HG02759 (cell line): ENCODE data around the gene ABI3BP.
"Not testable (repeated sequence)": the region's sequence is repeated elsewhere in the genome, so short reads cannot be mapped to it uniquely, and the experiment has no call there.

Experiments
- ATAC-seq: cut with Tn5 transposase; IDR thresholded peaks from one replicate; pipeline ENCODE4 v1.9.1; 2021; ENCODE audit warnings: mild to moderate bottlenecking, moderate library complexity; ENCODE audit not compliant: unreplicated experiment

Gene ABI3BP, protein sequence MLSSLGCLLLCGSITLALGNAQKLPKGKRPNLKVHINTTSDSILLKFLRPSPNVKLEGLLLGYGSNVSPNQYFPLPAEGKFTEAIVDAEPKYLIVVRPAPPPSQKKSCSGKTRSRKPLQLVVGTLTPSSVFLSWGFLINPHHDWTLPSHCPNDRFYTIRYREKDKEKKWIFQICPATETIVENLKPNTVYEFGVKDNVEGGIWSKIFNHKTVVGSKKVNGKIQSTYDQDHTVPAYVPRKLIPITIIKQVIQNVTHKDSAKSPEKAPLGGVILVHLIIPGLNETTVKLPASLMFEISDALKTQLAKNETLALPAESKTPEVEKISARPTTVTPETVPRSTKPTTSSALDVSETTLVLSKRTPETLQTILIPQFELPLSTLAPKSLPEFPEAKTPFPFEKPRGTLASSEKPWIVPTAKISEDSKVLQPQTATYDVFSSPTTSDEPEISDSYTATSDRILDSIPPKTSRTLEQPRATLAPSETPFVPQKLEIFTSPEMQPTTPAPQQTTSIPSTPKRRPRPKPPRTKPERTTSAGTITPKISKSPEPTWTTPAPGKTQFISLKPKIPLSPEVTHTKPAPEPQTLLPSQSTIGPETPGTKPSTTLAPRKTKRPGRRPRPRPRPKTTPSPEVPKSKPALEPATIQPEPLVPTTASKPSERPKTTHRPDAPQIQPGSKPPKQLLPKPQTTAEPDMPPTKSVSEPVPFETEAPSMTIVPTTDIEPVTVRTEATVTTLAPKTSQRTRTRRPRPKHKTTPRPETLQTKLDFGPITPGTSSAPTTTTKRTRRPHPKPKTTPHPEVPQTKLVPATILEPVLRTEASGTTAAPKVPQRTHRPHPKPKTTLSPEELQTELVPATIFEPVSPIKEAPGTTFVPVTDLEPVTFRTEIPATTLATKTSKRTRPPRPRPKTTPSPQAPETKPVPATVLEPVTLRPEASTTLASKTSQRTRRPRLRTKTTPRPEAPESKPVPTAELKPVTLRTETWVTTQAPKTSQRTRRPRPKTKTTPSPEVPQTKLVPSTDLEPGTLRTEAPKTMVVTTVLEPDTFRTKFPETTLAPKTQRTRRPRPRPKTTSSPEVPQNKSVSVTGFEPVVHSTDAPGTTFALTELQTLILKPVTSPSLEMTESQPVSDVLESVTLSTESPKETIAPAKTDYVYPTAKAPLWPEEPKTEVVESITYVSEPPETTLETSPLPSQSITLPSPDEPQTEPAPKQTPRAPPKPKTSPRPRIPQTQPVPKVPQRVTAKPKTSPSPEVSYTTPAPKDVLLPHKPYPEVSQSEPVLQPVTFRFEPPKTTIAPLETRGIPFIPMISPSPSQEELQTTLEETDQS (N-terminal part only)

DNA sequence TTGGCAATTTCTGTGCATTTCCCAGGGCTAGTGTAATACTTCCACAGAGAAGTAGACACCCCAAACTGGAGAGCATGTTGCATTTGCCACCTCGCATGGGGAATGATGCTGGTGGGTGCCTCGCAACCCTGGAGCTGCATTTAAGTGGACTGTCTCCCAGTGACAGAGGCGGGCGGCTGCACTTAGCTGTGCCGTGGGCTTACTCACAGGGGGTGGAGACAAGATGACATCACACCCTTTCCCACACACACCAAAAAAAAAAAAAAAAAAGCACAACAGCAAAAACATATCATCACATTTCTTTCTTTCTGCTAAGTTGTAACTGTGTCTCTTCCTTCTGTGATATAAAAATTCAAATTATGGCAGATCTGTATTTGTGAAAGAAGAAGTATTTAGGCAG is at the start of gene ABI3BP:
Gene ABI3BP (minus strand): TSS at position 113 of the 400 bp plus-strand sequence. CDS start 37 bp downstream, at position 76.
- ATAC-seq, result no peak

DNA sequence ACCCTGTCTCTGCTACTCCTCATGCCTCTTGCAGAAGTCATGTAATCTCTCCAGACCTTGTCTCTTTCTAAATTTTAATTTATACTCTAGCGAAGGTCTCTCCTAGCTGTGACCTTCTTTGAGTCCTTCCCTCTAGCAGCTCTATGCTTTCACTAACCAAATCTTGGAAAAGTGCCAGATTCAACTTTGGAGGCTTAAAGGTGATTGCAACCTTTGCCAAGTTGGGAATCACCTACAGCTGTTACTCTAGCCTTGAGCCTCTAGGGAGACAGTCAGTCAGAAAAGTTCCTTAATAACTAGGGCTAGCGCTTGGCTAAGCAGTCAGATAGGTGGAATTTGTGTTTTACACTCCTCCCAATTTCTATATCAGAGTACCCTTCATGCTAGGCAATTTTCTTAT is 46.1 kb upstream of the ABI3BP start:
- ATAC-seq, result no peak

DNA sequence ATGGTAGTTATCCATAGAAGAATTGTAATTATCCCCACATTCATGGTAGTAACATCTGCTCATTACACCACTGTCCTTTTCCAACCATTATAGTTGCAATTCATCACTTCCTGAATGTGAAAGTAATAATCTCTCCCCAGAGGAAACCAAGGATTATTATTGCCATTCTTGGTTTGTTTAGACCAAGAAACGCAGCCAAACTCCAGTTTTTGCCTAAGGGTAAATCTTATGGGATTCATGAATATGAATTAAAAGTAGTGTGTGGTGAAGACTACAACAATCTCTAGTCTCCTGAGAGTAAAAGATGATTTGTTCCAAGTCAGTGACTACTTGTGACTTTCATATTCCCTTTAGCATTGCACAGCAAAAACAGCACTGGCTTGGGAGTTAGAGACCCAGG is 45.7 kb upstream of the ABI3BP start:
- ATAC-seq, result no peak

DNA sequence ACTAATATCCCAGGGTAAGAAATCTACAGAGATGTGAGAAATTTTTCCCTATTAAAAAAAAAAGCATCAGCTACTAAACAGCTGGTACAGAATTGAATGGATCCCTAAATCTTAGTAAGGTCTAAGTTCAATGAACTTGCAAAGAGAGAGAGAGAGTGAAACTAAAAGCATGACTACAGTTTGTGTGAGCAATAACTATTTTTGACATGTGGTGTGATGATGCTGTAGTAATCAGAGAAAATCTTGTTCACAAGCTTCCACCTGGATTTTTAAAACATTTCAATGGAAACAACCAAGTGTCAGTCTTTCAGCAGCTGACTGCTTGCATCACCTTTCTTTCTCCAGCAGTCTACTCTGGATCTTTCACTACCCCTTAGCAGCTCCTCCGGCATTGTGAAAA is 45.2 kb upstream of the ABI3BP start:
- ATAC-seq, result no peak

DNA sequence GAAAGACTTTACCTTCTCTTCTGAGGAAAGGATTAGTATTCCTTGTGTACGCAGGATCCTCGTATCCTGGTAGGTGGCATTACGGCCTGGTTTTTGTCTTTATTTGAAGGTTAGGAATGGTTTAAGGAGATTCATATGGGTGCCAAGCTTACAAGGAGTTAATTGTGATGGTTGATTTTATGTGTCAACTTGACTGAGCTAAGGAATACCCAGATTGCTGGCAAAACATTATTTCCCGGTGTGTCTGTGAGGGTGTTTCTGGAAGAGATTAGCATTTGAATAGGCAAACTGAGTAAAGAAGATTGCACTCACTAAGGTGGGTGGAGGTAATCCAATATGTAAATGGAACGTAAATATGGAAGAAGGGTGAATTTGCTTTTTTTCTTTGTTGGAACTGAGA is 44.4 kb upstream of the ABI3BP start:
- no peak for ATAC-seq

DNA sequence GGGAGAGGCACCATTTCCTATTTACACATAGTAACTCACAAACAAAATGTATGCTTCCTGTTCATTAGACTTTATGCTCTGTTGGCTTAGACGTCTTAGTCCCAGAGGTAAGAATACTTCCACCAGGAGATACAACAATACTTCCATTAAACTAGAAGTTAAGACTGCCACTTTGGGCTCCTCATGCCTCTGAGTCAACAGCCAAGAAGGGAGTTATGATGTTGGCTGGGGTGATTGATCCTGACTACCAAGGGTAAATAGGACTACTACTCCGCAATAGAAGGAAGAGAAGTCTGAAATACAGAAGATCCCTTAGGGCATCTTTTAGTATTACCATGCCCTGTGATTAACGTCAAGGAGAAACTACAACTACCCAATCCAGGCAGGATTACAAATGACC is 43.5 kb upstream of the ABI3BP start:
- ATAC-seq, result no peak

DNA sequence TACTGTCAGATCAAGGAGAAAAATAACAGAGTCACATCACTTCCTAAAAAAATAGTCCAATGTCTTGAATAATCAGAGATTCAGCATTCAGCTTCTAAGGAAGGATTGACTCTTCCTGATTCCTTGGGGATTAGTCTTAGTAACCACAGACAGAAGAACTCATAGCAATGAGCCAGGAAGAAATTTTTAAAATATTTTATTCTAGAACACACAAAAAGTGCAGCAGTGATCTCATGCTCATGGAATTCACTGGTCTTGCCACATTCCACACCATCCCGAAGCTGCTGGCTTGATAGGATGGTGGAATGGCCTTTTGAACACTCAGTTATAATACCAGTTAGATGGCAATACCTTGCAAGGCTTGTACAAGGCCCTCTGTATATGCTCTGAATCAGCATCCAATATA is 43.0 kb upstream of the ABI3BP start:
- ATAC-seq, result no peak

DNA sequence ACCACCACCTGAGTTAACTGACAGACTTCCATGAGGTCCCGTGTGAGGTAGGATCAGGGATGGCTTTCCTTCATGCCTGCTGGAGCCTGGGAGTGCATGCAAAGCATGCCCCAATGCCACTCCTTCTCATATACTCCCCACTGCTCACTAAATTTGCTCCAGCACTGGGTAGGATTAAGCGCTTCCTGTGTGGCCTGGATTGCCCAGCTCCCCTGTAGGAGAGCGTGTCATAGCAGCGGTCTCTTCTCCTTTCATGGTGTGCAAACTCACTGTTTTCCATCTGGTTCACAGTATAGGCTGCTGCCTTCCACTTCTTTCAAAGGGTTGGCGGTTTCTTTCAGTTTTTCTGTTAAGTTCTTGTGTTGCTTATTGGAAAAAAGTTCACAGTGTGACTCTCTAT is 34.1 kb upstream of the ABI3BP start:
- no peak for ATAC-seq

DNA sequence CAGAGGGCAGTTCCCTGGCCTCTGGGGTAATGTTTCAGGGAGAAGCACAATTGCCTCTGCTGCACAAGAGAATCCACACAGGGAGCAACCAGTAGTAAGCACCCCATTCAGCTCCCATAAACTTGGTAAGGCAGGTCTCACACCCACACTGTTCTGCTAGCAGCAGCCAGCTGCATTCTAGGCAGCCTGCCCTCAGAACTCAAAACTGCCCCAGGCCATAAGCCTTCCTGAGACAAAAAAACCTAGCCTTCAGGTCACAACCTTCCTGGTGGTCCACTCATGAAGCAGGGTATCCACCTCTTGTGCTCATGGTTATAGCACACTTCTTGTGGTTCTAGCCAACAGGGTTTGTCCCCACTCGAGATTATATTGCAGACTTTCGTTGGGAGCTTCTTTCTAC is 33.7 kb upstream of the ABI3BP start:
- no peak for ATAC-seq

DNA sequence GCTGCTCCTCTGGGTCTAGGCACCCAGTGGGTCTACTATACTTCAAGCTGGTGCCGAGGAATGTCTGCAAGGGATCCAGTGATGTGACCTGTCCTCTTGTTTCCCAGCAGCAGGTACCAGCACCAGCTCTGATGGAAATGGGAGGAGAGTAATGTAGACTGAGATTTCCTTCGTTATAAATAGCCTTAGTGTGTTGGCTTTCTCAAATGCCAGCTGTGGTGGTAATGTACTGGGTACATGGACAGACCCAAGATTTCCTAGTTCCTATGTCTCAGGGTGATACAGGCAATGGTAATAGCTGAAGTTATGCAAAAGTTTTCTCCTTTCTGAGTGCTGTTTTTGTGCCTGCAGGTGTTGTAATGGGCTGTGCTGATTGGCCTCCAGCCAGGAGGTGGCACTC is 33.0 kb upstream of the ABI3BP start:
- no peak for ATAC-seq

DNA sequence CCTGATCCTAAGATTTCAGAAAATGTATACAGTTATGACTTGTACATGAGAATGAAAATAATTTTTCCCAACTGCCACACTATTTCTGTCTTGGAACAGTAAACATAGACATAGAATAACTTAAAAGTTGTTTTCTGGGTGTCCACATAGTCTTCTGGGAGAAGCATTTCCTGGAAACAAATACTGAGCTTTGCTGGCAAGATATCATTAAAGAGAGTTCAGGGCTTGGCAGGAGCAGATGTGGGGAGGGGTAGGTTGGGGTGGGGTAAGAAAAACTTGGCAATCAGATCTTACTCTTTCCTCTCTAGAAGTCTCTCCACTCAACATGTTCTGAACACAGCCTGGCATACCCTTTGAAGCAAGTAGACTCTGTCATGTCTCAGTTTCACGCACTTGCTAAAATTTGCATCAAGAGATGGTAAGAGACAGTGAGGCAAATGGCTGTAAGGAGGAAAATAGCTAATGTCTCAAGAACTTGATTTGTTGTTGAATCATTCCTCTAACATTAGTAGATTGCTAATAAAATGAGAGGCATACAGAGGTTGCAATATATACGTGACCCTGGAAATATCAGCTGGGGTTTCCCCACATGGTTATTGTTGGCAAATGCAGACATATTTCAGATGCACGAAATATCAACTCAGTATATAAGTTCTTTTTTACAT is 27.3 kb upstream of the ABI3BP start:
- ATAC-seq, result no peak

DNA sequence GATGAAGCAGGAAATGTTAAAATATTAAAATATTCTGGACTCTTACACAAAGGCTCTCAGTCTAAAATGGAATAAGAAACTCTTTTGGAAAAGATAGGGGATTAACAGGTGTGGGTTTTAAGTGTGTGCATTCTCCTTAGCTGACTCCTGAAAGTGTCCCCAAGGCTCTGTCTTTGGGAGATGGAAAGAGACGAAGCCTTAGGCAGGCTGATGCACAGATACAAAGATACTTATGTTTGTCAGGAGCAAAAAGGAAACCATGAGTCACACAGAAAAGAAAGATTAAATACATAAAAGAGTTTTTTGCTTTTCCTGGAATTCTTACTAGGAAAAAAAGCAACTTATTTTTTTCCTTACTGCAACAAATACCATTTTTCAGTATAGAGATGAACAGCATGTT is 23.8 kb upstream of the ABI3BP start:
- ATAC-seq, result no peak

DNA sequence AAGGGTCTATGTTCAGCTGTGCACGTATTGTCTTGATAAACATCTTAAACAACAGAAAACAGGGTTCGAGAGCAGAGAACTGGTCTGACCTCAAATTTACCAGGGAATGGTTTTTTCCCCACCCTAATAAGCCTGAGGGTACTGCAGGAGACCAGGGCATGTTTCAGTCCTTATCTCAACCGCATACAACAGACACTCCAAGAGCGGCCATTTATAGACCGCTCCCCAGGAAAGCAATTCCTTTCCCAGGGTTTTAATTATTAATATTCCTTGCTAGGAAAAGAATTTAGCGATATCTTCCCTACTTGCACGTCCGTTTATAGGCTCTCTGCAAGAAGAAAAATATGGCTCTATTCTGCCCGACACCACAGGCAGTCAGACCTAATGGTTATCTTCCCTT is 19.1 kb upstream of the ABI3BP start:
- ATAC-seq, result not testable (repeated sequence)

DNA sequence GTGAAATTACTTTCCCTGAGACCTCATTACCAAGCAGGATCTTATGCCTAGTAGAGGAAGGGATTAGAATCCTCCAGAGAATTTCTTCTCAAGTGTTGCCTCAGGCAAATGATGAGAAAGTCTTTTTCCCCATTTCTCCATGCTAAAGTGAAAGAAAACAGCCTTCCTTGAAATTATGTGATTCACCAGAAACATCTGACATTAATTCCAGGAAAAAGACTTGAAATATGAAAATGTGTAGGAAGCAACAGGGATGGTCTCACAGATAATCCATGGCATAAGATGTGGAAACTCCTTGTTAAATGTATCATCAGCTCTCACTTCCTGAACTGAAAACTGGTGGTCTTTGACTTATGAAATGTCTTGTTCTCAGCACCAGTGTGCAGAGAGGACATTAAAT is 17.9 kb upstream of the ABI3BP start:
- no peak for ATAC-seq

DNA sequence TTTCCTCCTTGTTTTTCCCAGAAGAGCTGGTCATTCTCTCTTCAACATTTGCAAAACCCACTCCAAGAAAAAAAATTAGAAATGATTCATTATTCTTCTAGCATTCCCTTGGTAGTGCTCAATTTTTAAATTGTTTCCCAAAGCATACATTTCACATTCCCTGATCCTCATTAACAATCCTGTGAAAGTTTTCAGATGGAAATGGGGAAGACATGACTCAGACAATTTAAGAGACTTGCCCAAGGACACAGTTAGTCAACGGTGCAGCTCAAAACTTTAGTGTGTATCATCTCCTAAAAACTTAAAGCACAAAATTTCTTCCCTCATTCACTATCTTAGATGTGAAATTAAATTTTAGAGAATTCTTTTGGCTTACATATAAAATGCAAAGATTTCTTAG is 17.1 kb upstream of the ABI3BP start:
- ATAC-seq, result no peak

DNA sequence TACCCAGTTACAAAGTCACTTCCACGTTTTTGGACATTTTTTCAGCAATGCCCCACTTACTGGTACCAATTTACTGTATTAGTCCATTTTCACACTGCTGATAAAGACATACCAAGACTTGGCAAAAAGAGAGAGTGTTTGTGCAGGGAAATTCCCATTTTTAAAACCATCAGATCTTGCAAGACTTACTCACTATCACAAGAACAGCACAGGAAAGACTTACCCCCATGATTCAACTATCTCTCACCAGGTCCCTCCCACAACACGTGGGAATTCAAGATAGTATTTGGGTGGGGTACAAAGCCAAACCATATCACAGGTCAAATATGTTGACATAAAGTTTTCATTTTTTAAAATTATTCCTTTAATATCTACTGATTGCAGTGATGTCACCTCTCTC is 16.2 kb upstream of the ABI3BP start:
- no peak for ATAC-seq

DNA sequence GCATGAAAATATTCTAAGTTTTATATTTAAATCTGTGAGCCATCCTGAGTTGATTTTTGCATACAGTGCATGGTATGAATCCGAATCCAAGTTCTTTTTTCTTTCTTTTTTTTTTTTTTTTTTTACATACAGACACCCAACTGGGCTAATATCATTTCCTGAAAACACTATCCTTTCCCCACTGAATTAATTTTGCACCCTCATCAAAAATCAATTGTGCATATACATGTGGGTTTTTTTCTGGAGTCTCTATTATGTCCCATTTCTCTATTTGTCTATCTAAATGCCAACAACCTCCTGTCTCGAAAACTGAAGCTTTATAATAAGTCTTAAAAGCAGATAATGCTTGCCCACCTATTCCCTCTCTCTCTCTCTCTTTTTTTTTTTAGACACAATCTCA is 5.9 kb upstream of the ABI3BP start:
- no peak for ATAC-seq

DNA sequence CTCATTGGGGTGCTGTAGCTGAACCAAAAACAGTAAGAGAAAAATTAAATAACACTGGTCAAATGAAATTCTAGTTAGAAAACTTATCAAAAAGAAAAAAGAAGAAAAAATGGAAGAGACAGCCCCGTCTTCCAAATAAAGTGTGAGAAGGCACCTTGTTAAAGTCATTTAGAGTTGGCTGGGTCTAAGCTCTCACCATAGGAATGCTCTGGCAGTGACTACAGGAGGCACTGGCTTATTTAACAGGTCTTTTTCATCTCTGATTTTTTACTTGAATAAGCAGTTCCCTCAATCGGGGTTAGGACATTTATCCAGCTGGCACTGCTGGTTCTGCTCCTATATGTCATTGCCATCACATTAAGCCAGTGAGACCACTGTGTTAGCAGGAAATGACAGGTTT is 1.6 kb upstream of the ABI3BP start:
- no peak for ATAC-seq

DNA sequence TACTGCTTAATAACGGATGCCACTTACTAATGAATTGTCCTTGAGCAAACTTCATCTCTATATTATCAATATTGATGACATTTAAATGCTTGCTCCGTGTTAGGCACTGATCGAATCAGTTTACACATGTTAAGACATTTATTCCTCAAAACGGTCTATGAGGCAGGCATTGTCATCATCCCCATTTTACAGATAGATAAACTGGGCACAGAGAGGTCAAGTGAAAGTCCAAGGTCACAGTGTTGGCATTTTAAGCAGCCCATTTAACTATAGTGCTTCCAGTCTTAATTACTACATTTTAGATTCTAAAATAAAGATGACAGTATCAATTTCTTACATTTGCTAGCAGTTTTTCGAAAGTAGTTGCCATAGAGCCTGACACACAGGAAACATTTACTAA is 966 bp upstream of the ABI3BP start:
- ATAC-seq, result no peak

DNA sequence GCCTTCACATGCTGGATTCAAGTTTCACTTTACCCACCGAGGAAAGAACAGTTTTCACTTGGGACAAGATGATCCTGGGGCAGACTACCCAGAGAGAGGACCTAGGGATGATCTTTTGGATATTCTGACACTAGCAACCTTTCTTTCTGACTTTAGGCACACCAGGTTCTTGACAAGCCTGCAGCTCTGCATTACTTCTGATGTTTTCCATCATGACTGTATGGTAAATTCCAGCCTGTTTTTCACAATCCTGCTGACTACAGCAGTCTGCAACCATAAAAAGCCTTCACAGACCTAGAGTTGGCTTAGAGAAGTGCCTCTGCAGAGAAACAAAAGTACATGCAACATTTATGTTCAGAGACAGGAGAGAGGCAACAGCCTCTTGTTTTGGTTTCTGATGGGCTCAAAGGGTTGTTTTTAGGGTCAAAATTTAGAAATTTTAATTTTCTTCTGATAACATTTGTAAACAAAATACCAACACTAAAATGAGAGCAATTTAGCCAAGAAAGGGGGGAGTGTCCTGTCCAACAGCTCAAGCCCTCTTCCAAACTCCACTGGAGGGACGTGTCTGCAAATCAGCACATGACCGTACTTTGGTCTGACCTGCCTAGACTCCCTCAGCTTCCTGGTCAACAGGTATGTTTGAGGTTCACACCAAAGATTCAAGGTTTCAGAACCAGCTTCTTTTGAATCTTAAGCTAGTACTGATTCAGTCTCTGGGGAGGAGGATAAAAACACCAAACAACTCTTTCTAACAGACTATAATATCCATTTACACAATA is 799 bp downstream of the ABI3BP start:
- ATAC-seq, result no peak
